HG03469 (cell line): Measurements from ENCODE around the gene MAP4K1.
"Not testable (repeated sequence)": the region's sequence is repeated elsewhere in the genome, so short reads cannot be mapped to it uniquely, and the experiment has no call there.

Experiments
- ATAC-seq: cut with Tn5 transposase; IDR thresholded peaks from one replicate; pipeline ENCODE4 v1.9.1; 2021; ENCODE audit warnings: mild to moderate bottlenecking, moderate library complexity, moderate number of reproducible peaks; ENCODE audit not compliant: unreplicated experiment

Gene MAP4K1

GRCh38 chr19:38653028-38653571 is 35.3 kb upstream of the MAP4K1 start:
- no peak for ATAC-seq

- ATAC-seq: no peak
Observed at GRCh38 chr19:38650911-38651584, 33.3 kb upstream of the MAP4K1 start.

GRCh38 chr19:38650172-38650775 is 32.5 kb upstream of the MAP4K1 start:
- ATAC-seq: no peak

GRCh38 chr19:38649305-38650171 is 31.8 kb upstream of the MAP4K1 start:
- no peak for ATAC-seq

GRCh38 chr19:38648769-38649304 is 31.1 kb upstream of the MAP4K1 start:
- no peak for ATAC-seq

DNA sequence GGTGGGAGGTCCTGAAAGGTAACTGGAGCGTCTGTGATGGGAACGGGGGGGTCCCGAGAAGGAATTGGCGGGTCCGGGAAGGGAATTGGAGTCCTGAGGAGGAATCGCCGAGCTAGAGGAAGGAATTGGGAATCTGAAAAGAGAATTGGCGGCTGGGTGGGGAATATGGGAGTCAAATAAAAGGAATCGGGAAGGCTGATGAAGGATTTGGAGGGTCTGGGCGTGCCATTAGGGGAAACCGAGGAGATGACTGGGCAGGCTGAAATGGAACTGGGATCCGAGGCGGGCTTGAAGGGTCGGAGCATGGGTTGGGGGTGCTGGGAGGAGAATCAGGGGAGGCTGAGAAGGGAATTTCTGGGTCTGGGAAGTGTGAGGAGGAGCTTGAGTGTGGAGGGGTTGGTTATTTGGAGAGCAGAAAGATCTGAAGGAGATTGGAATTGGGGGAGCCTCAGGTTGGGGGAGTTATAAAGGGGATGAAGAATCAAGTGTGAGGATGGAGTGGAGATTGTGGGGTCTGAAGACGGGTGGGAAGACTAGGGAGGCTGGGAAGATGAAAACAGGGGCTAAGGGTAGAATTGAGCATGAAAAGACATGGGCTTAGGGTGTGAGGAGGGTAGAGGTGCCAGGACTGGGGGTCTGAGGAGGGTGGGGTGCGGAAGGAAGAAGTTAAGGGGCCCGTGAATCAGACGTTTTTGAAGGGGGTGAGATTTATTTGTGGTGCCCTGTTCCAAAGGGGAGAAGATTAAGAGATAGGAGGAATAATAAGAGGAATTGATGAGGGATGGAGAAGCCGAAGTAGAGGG is 30.4 kb upstream of the MAP4K1 start:
- ATAC-seq: no peak

DNA sequence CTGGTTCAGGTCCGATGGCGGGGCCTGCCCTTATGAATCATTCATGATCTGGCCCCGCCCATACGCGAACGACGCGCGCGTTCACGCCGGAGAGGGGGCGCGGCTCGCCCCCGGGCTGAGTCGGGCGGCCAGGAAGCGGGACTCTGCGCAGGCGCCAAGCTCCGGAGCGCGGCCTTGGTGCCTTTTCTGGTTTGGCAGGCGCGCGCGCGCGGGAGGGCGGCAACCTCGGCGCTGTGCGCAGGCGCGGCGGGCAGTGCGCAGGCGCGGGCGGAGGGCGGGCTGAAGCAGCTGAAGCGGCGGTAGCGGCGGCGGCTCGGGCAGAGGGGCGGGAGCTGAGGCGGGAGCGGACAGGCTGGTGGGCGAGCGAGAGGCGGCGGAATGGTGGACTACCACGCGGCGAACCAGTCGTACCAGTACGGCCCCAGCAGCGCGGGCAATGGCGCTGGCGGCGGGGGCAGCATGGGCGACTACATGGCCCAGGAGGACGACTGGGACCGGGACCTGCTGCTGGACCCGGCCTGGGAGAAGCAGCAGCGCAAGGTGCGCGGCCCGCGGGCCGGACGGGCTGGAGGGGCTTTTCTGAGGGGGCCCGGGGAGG is 29.7 kb upstream of the MAP4K1 start, which contains the start of gene ACTN4:
Gene ACTN4, plus strand, starts transcription at position 282 of the 598 bp plus-strand sequence. Its CDS starts 97 bp downstream, at position 379.
- ATAC-seq: peak; percentile 65

- ATAC-seq: no peak
Observed at GRCh38 chr19:38644719-38645118, 27.0 kb upstream of the MAP4K1 start.

DNA sequence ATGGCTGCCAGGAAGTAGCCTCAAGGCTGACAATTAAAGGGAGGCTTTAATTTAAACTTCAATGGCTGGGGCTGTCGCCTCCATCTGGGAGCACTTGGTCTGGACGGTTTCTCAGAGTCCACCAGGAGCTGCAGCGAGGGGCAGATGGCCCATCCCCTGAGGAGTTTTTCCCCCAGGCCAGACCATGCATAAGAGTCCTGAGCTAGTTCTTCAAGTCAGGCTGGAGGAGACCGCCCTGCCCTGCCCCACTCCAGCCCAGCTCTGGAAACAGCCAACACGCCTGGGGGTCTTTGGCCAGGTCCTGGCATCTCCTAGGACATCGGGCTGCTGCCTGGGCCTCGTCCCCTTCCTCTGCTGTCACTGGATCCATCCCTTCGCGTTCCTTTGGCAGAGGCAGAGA is 24.4 kb upstream of the MAP4K1 start:
- ATAC-seq: no peak

- no peak for ATAC-seq
Observed at GRCh38 chr19:38640368-38640767, 22.6 kb upstream of the MAP4K1 start.

DNA sequence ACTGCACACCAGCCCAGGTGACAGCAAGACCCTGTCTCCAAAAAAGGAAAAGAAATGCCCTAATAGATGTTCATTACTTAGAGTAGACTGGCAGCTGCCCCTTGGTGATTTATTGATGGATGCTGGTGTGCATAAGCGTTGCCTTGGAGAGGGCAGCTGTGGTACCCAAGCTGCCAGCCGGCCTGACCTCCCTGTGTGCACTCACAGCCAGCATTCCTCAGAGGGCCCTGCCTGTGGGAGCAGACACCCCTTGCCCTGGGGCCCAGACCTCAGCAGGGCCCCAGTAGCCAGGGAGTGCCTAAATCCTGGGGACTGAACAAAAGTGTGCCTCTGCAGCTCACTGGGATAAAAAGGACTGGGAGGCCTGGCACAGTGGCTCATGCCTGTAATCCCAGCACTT is 21.9 kb upstream of the MAP4K1 start:
- ATAC-seq: no peak

GRCh38 chr19:38638461-38638860 is 20.7 kb upstream of the MAP4K1 start:
- no peak for ATAC-seq

- no peak for ATAC-seq
Observed at GRCh38 chr19:38635483-38636399, 18.0 kb upstream of the MAP4K1 start.

DNA sequence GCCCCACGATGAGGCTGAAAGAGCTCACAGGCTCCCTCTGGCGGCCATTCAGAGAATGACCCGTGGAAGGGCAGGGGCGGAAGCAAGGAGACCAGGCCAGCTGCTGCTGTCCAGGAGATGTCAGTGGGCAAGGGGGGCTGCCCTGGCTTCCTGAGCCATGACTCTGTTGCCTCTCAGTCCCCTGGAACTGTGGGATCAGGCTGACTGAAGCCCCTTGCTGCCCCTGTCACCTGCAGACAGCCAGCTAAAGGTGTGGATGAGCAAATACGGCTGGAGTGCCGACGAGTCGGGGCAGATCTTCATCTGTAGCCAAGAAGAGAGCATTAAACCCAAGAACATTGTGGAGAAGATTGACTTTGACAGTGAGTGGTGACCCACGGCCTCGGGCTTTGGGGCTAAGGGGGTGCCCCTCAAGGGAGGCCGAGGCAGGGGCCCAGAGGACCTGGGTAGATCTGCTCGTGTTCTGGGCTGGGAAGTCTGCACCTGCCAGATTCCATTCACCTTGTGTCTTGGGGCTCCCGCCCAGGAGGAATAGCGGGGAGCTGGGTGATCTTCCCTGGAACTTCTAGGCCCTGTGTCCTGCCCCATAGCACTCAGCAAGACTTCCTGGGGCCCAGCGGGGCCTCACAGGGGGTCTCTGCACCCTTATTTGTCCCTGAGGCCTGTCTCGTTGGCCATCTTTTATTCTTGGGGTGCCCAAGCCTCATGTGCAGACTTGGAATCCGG is 17.2 kb upstream of the MAP4K1 start:
- ATAC-seq: no peak

GRCh38 chr19:38632476-38633213 is 14.9 kb upstream of the MAP4K1 start:
- ATAC-seq: no peak

- ATAC-seq: not testable (repeated sequence)
Observed at GRCh38 chr19:38631811-38632475, 14.2 kb upstream of the MAP4K1 start.

GRCh38 chr19:38631301-38631700 is 13.5 kb upstream of the MAP4K1 start:
- ATAC-seq: not testable (repeated sequence)
